ENCODE measurements around the gene ZBTB16. TPM values are rescaled to one million over a fixed set of nuclear protein-coding genes. Genes with fewer than 3 reads are reported as not detected.

ZBTB16 gene
- total and polyA plus RNA-seq, 9 donors: 12.7 to 160 (median 68.7) TPM

GRCh38 chr11:114282488-114282887 is 223.0 kb downstream of the ZBTB16 start:
- Histone ChIP-seq H3K4me1 (ENCODE audit: insufficient read depth) (peaks cover 3% of the 10 kb centered on the region), H3K9me3 (no peaks in the 10 kb centered on the region), H3K27ac (no peak overlapping the region), H3K36me3 (no peaks in the 10 kb centered on the region), H3K27me3 (no peaks in the 10 kb centered on the region), H3K4me3 (no peak overlapping the region)
- DNase-seq: no peak
- 77 to 94% (median 88%) methylated on average over 3 of the region's 3 CpGs for whole genome bisulfite sequencing, 3 donors
- TF ChIP-seq CTCF (IDR thresholded peaks at IDR 0.05) (no peak), EP300 (IDR thresholded peaks at IDR 0.05) (no peak), POLR2A (IDR thresholded peaks at IDR 0.05) (no peak)
- intact Hi-C loops (cut with DNase I): no loop called here

GRCh38 chr11:114283422-114283821 is 223.9 kb downstream of the ZBTB16 start:
- intact Hi-C loops (cut with DNase I): no loop called here
- H3K27ac ChIP-seq: no peak overlapping the region
- TF ChIP-seq POLR2A (IDR thresholded peaks at IDR 0.05) (no peak), EP300 (IDR thresholded peaks at IDR 0.05) (no peak), CTCF (IDR thresholded peaks at IDR 0.05) (no peak)

GRCh38 chr11:114284021-114284420 is 224.5 kb downstream of the ZBTB16 start:
- TF ChIP-seq POLR2A (IDR thresholded peaks at IDR 0.05): no peak
- no peak for TF ChIP-seq CTCF (IDR thresholded peaks at IDR 0.05)
- no peak for TF ChIP-seq EP300 (IDR thresholded peaks at IDR 0.05)
- Histone ChIP-seq H3K27me3 (no peaks in the 10 kb centered on the region), H3K4me3 (no peak overlapping the region), H3K4me1 (ENCODE audit: insufficient read depth) (peaks cover 3% of the 10 kb centered on the region), H3K36me3 (no peaks in the 10 kb centered on the region), H3K9me3 (no peaks in the 10 kb centered on the region), H3K27ac (no peak overlapping the region)
- DNase-seq: peak in 1 of 5 donors; percentile 22
- intact Hi-C loops (cut with DNase I): no loop called here
- WGBS, 3 donors: 42 to 53% (median 53%) methylated on average over 2 of the region's 2 CpGs

More at GRCh38 chr11:114283422-114283821, 223.9 kb downstream of the ZBTB16 start:
- 88 to 95% (median 91%) methylated on average over 3 of the region's 3 CpGs for WGBS, 3 donors
- Histone ChIP-seq H3K27me3 (no peaks in the 10 kb centered on the region), H3K9me3 (no peaks in the 10 kb centered on the region), H3K36me3 (no peaks in the 10 kb centered on the region), H3K4me1 (ENCODE audit: insufficient read depth) (peaks cover 3% of the 10 kb centered on the region), H3K4me3 (no peak overlapping the region)
- DNase-seq: no peak

- no peak for TF ChIP-seq POLR2A (IDR thresholded peaks at IDR 0.05)
- Histone ChIP-seq H3K27me3 (no peaks in the 10 kb centered on the region), H3K27ac (no peak overlapping the region), H3K36me3 (no peaks in the 10 kb centered on the region), H3K4me1 (ENCODE audit: insufficient read depth) (peaks cover 3% of the 10 kb centered on the region), H3K9me3 (no peaks in the 10 kb centered on the region), H3K4me3 (no peak overlapping the region)
- no peak for DNase-seq
- WGBS, 3 donors: 92 to 96% (median 96%) methylated on average over 7 of the region's 7 CpGs
- intact Hi-C loops (cut with DNase I): no loop called here
These were observed 225.4 kb downstream of the ZBTB16 start for GRCh38 chr11:114284914-114285313.

- 87% methylated on average over 3 of the region's 3 CpGs for WGBS, 3 donors
- no peaks in the 10 kb centered on the region for H3K9me3 ChIP-seq
- H3K27me3 ChIP-seq: no peaks in the 10 kb centered on the region
- TF ChIP-seq POLR2A (IDR thresholded peaks at IDR 0.05) (no peak), CTCF (IDR thresholded peaks at IDR 0.05) (no peak), EP300 (IDR thresholded peaks at IDR 0.05) (no peak)
- peak in 1 of 5 donors; percentile 41 for DNase-seq
- no peaks in the 10 kb centered on the region for H3K36me3 ChIP-seq
- H3K4me1 ChIP-seq (ENCODE audit: insufficient read depth): peaks cover 3% of the 10 kb centered on the region
- no peak overlapping the region for H3K4me3 ChIP-seq
- H3K27ac ChIP-seq: no peak overlapping the region
- intact Hi-C loops (cut with DNase I): no loop called here
These were observed 226.1 kb downstream of the ZBTB16 start for GRCh38 chr11:114285599-114285998.

Data from ovary (tissue), 9 donors.